GM21576 (cell line): ENCODE data around the gene NRL.
"Not testable (repeated sequence)": the region's sequence is repeated elsewhere in the genome, so short reads cannot be mapped to it uniquely, and the experiment has no call there.

Source experiments
- ATAC-seq: cut with Tn5 transposase; IDR thresholded peaks from one replicate; pipeline ENCODE4 v1.9.1; 2021; ENCODE audit warnings: mild to moderate bottlenecking, moderate library complexity; ENCODE audit not compliant: unreplicated experiment

NRL gene

GRCh38 chr14:24054646-24055045 is 60.1 kb downstream of the NRL start:
- ATAC-seq, result no peak

DNA sequence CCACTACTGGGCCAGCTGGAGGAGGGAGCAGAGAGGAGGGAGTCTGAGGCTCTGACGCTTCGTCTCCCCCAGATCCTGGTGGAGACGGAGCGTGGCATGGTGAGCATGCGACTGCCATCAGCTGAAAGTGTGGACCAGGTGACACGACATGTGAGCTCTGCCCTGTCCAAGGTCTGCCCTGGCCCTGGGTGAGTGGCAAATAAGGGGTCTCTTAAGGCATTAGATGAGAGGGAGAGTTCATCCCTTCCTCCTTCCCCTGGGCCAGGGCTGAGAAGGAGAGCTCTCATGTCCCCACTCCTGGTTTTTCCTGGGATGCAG is 60.5 kb downstream of the NRL start:
- no peak for ATAC-seq

- no peak for ATAC-seq
Observed at GRCh38 chr14:24053548-24054323, 61.0 kb downstream of the NRL start.

- ATAC-seq, result no peak
Observed at GRCh38 chr14:24052656-24053547, 61.8 kb downstream of the NRL start.

- peak; percentile 55 for ATAC-seq
Observed at GRCh38 chr14:24051789-24052655, 62.7 kb downstream of the NRL start, which contains the start of gene CARMIL3. Gene CARMIL3 (plus strand): TSS chr14:24052009. CDS start chr14:24052154, 145 bp downstream.

DNA sequence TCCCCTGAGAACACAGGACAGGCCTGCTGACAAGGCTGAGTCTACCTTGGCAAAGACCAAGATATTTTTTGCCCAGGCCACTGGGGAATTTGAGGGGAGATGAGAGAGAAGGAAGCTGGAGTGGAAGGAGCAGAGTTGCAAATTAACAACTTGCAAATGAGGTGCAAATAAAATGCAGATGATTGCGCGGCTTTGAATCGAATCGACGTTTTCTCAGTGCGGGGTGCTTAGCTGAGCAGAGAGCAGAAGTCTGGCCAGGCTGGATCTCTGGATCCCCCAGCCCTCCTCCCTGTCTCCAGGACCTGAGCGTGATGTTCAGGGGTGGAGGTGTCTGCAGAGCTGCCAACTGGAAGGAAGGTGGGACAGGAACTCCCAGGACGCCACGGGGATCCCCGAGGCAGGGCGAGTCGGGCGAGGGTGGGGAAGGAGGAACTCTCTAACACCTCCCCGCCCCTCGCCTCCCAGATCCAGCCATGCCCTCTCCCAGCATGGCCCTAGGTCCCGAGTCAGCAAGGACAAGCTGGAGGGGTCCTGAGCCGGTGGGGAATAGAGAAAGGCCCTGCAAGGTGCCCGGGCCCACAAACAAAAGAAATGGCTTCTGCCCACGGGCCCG is 63.5 kb downstream of the NRL start:
- ATAC-seq, result no peak

DNA sequence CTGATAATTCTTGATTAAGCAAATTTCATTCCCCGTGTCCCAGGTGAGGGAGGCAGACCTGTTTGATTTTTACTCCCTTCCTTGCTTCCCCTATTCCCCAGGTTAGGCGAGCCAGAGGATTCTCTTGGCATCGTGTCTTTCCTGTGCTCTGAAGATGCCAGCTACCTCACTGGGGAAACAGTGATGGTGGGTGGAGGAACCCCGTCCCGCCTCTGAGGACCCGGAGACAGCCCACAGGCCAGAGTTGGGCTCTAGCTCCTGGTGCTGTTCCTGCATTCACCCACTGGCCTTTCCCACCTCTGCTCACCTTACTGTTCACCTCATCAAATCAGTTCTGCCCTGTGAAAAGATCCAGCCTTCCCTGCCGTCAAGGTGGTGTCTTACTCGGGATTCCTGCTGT is 64.0 kb downstream of the NRL start:
- not testable (repeated sequence) for ATAC-seq

DNA sequence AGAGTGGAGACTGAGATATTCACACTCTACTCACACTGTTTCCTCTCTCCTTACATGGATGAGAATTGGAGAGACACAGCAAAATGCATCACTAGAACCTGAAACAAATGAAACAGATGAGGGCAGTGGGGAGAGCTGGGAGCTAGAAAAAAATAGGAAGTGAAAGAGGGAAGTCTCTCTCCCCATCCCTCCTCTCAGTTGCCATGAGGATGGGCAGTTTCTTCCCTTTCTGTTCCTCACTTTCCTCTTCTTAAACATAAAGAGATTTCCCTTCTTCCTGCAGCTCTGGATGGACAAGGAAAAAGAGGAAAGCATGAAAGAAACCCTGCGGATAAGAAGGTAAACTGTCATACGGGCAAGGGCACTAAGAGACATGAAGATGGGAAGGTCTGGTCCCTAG is 65.7 kb downstream of the NRL start:
- not testable (repeated sequence) for ATAC-seq

- no peak for ATAC-seq
Observed at GRCh38 chr14:24042746-24043145, 72.0 kb downstream of the NRL start.

DNA sequence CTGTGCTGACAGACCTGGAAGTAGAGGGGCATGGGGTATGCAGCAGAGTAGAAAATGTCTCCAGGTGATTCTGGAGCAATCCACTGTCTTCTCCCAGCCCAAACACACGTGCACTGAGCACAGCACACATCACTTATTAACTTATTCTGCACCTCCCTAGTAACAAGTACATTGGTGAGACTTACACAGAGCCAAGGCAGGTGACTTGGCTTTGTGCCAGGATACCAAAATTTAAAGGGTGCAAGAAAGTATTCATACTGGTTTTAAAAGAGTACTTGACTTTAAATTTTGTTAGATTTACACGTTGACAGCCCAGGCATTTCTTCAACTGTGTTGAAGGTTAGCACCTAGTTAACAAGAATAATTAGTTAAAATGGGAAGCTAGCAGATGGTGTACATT is 74.1 kb downstream of the NRL start:
- ATAC-seq, result no peak

DNA sequence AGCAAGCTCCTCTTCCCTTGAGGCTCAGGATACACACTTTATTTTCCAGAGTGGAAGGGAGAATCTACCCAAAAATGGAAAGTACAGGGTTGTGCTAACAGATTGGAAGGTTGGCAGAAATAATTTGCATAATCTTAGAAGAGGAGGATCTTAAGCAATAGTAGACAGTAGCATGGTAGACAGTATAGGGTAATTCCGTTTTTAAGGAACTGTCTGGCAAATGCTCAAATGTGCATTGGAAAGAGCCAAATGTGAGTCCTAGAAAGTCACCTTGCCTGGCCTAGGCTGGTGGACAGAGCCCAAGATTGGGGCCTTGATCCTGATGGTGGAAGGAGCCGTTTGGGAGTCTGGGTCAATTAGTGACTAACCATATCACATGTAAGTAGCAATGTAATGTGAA is 76.1 kb downstream of the NRL start:
- no peak for ATAC-seq

GRCh38 chr14:24037658-24038037 is 77.1 kb downstream of the NRL start:
- no peak for ATAC-seq

DNA sequence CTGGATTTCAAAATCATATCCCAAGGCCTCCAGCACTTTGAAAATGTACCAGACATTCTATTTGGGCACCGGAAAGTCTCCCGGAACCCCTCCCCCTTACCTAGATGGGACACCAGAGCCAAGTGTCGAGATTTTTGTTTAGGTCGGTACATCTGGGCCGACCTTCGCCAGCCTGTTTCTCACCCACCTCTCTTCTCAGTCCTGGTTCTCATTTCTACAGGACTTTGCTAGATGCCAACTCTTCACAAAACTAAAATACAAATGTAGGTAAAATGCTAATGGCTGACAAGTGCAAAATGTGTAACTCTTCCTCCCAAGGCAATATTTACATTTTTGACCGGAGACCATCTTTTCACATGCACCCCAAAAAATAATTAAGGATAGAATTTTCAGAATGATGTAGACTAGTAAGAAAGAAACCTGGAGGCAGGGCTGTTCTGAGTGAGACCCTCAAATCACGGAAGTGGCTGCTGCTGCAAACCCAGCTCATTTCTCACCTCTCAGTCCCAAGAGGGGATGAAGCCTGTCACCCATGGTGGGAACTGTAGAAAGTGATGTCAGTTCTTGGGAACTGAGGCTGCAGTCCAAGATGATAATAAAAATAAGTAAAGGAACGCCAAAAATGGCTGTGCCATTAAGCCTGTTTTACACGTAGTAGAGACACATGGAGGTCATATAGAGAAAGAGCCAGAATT is 77.6 kb downstream of the NRL start:
- peak; percentile 7 for ATAC-seq

DNA sequence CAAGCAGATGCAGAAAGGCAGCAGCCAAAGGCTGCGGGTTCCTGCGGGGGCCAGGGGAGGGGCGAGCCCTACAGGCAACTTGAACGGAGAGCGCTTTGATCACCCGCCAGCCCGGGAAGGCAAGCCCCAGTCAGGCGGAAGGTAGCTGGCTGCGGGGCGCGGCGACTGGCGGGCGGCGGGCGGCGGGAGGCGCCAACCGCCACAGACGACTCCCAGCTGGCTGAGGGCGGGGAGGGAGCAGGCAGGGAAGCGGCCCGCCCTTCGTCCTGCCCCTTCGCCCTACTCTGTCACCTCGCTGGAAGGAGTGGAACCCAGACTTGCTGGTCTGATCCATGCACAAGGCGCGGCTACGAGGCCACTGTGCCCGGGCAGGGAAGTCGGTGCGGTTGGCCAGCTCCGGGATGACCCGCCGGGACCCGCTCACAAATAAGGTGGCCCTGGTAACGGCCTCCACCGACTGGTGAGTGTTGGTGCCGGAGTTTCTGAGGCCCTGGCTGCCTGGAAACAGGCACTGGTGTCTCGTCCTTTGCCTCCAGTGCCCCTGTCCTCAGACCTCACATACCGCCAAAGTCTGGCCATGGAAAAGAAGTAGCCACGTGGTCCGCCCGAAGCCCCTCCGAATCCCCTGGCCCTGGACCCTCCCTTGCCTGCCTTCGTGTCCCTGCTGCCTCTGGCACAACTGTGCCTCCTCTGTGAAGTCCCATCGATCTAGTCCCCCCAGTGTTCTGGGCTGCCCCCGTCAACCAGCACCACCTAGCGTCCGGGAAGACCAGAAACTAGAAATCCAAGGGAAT is 78.4 kb downstream of the NRL start:
- ATAC-seq, result peak; percentile 66

DNA sequence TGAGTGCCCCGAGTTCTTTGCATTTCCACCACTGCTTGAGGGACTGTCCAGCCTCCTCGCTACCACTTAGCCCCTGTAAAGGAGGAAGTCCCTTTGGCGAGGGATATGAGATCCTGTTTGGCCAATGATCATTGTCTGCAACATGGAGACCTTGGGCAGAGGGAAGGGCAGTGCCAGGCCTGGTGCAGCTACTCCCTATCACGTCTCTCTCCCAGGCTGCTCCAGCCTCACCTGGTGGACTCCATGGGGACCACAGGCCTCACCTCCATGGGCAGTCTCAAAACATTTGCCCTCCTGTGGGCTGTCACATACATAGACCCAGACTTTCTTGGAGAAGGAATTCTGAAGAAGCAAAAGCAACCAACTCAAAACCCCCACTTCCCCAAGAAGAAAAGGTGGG is 79.0 kb downstream of the NRL start:
- not testable (repeated sequence) for ATAC-seq

DNA sequence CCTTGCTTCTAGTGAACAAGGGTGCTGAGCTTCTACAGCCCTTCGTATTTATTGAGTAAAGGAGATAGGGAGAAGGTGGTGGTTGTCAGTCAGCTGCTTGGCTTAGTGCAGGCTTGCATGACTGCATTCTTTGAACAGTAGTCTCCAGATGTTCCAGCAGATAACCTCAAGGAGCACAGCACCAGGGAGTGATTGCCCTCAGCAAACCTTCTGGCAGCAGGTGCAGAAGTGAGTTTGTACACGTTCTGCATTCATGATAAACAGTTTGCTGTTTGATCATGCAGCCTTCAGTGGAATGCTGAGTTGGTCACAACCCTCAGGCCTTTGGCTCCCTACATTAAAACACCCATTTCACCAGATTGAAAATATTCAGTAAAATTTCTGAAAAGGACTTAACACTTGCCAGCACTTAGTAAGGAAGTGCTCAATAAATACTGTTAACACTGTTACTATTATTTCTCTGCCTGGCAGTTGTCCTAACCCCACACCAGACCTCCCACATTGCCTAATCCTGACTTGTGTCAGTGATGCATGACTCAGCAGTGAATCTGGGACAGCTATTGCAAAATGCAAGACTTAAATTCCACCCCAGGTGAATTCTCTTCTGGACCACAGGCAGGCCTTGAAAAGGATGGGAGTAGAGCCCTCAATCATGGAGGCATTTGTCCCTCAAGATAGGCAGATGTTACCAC is 81.9 kb downstream of the NRL start:
- ATAC-seq, result no peak

GRCh38 chr14:24031331-24031730 is 83.4 kb downstream of the NRL start:
- ATAC-seq, result not testable (repeated sequence)

DNA sequence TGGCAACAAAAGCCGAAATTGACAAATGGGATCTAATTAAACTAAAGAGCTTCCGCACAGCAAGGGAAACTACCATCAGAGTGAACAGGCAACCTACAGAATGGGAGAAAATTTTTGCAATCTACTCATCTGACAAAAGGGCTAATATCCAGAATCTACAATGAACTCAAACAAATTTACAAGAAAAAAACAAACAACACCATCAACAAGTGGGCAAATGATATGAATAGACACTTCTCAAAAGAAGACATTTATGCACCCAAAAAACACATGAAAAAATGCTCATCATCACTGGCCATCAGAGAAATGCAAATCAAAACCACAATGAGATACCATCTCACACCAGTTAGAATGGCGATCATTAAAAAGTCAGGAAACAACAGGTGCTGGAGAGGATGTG is 85.1 kb downstream of the NRL start:
- ATAC-seq, result not testable (repeated sequence)
